Thoracic aorta (tissue), 2 donors: Measurements from ENCODE around the gene DUSP8. TPM values are rescaled to one million over a fixed set of nuclear protein-coding genes. Genes with fewer than 3 reads are reported as not detected.

Experiments
- ATAC-seq: fragments of 150-250 bp; one replicate; pipeline ENCODE4 v1.8.0; 2017; ENCODE audit warnings: low read depth; ENCODE audit not compliant: insufficient number of reproducible peaks, low FRiP score
- DNase-seq: peaks from one replicate; pipeline ENCODE4 v3.0.0-alpha.2; 2020; ENCODE audit warnings: low spot score
- H3K27ac ChIP-seq, 2 donors: fragments of 200-600 bp; sonication (generic); 1 replicate in 1 of 2; 2 replicates in 1 of 2; pipeline ENCODE4 v1.5.1; 2016; ENCODE audit warnings: mild to moderate bottlenecking in 2 of 2, moderate library complexity in 2 of 2
- H3K27me3 ChIP-seq: fragments of 200-600 bp; sonication (generic); replicated peaks from 2 replicates; pipeline ENCODE4 v1.6.0; 2016; ENCODE audit warnings: mild to moderate bottlenecking; ENCODE audit not compliant: insufficient read depth
- H3K36me3 ChIP-seq: fragments of 200-600 bp; sonication (generic); one replicate; pipeline ENCODE4 v1.5.1; 2016
- H3K4me1 ChIP-seq, 2 donors: fragments of 200-600 bp; sonication (generic); 1 replicate in 1 of 2; 2 replicates in 1 of 2; pipeline versions ENCODE4 v1.5.1 to v1.6.0; 2016; ENCODE audit warnings: low read depth in 2 of 2, mild to moderate bottlenecking in 1 of 2; ENCODE audit not compliant: control insufficient read depth in 1 of 2
- H3K4me3 ChIP-seq: fragments of 200-600 bp; sonication (generic); 2 replicates; pipeline ENCODE4 v1.5.1; 2016; ENCODE audit warnings: mild to moderate bottlenecking
- H3K9me3 ChIP-seq: fragments of 200-600 bp; sonication (generic); 2 replicates; pipeline ENCODE4 v1.5.1; 2016
- CTCF ChIP-seq: fragments of 200-600 bp; sonication (generic); IDR thresholded peaks from one replicate; pipeline ENCODE4 v1.5.1; 2019; ENCODE audit warnings: antibody characterized with exemption
- total RNA-seq, 2 donors: library from RNA; depleted of rRNA; stranded (reverse); fragments of >200 nt; gene quantifications; one replicate each; pipeline versions ENCODE4 v1.1.0 to v1.2.3, GENCODE V29; 2016

The DUSP8 gene
- total RNA-seq, 2 donors from 2014 or later = 3.7 to 7.6 TPM

GRCh38 chr11:1554981-1555712, 16.9 kb downstream of the DUSP8 start:
- Histone ChIP-seq H3K4me3 (no peak overlapping the region), H3K9me3 (no peaks in the 10 kb centered on the region), H3K27me3 (no peaks in the 10 kb centered on the region), H3K36me3 (peaks cover 5% of the 10 kb centered on the region), H3K4me1 (peaks cover 29 to 50% of the 10 kb centered on the region in 2 donors), H3K27ac (no peak overlapping the region)
- TF ChIP-seq CTCF = no peak
- ATAC-seq (no peak), DNase-seq (no peak)

- Histone ChIP-seq H3K4me1 (peaks cover 22 to 44% of the 10 kb centered on the region in 2 donors), H3K36me3 (peaks cover 5% of the 10 kb centered on the region), H3K4me3 (no peak overlapping the region), H3K27me3 (no peaks in the 10 kb centered on the region), H3K27ac (peak overlapping the region in 1 of 2 donors; percentile 44), H3K9me3 (no peaks in the 10 kb centered on the region)
- ATAC-seq (no peak), DNase-seq (no peak)
- no peak for TF ChIP-seq CTCF
Measured at GRCh38 chr11:1553808-1554594, 18.1 kb downstream of the DUSP8 start.

GRCh38 chr11:1549338-1550330, 22.4 kb downstream of the DUSP8 start:
- Histone ChIP-seq H3K4me3 (no peak overlapping the region), H3K9me3 (no peaks in the 10 kb centered on the region), H3K36me3 (no peaks in the 10 kb centered on the region), H3K27me3 (no peaks in the 10 kb centered on the region), H3K4me1 (peaks cover 30 to 55% of the 10 kb centered on the region in 2 donors), H3K27ac (peak overlapping the region; percentile 84 to 87)
- DNase-seq (no peak), ATAC-seq (no peak)
- no peak for TF ChIP-seq CTCF

GRCh38 chr11:1548221-1549070, 23.6 kb downstream of the DUSP8 start:
- Histone ChIP-seq H3K27me3 (no peaks in the 10 kb centered on the region), H3K36me3 (no peaks in the 10 kb centered on the region), H3K4me3 (peak overlapping the region; percentile 76), H3K9me3 (no peaks in the 10 kb centered on the region), H3K27ac (peak overlapping the region; percentile 84 to 87), H3K4me1 (peaks cover 25 to 43% of the 10 kb centered on the region in 2 donors)
- peak; percentile 66 for ATAC-seq
- TF ChIP-seq CTCF = no peak
- DNase-seq = peak; percentile 40
